WTC11 (cell line): Measurements from ENCODE around the gene KLK13.

Experiments
- ARID4B ChIP-seq: sonication (generic); formaldehyde crosslinking; IDR thresholded peaks from 2 replicates; pipeline ENCODE4 v1.8.0; 2023; ENCODE audit warnings: missing genetic modification reagents, mild to moderate bottlenecking, borderline replicate concordance
- CDX4 ChIP-seq: fragments of 250-450 bp; sonication (Bioruptor Pico); IDR thresholded peaks from 2 replicates; pipeline ENCODE4 v1.9.0; 2021; ENCODE audit warnings: moderate library complexity, mild to moderate bottlenecking, inconsistent platforms, borderline replicate concordance
- CTCF ChIP-seq: fragments of 200-600 bp; IDR thresholded peaks from 2 replicates; pipeline ENCODE4 v1.8.0; 2022; ENCODE audit warnings: antibody characterized with exemption
- E2F1 ChIP-seq: sonication (generic); formaldehyde crosslinking; IDR thresholded peaks from 2 replicates; pipeline ENCODE4 v1.8.0; 2022; ENCODE audit warnings: mild to moderate bottlenecking, missing genetic modification reagents
- ESRRA ChIP-seq: sonication (generic); formaldehyde crosslinking; IDR thresholded peaks from 2 replicates; pipeline ENCODE4 v1.8.1; 2022; ENCODE audit warnings: mild to moderate bottlenecking, missing genetic modification reagents, borderline replicate concordance
- GABPB1 ChIP-seq: sonication (generic); formaldehyde crosslinking; IDR thresholded peaks from 2 replicates; pipeline ENCODE4 v1.8.1; 2023; ENCODE audit warnings: mild to moderate bottlenecking, missing genetic modification reagents
- HMGA2 ChIP-seq: fragments of 250-450 bp; sonication (Bioruptor Pico); IDR thresholded peaks from 2 replicates; pipeline ENCODE4 v1.4.0; 2021; ENCODE audit warnings: mild to moderate bottlenecking, moderate library complexity
- IRF2 ChIP-seq: sonication (generic); formaldehyde crosslinking; IDR thresholded peaks from 2 replicates; pipeline ENCODE4 v1.8.0; 2022; ENCODE audit warnings: low read depth, missing genetic modification reagents, borderline replicate concordance
- MAX ChIP-seq: sonication (generic); formaldehyde crosslinking; IDR thresholded peaks from 2 replicates; pipeline ENCODE4 v1.8.0; 2022; ENCODE audit warnings: mild to moderate bottlenecking, missing genetic modification reagents
- NFATC4 ChIP-seq: fragments of 250-450 bp; sonication (Bioruptor Pico); IDR thresholded peaks from 2 replicates; pipeline ENCODE4 v1.9.0; 2021; ENCODE audit warnings: mild to moderate bottlenecking
- SMAD3 ChIP-seq: sonication (generic); formaldehyde crosslinking; IDR thresholded peaks from 2 replicates; pipeline ENCODE4 v1.8.0; 2022; ENCODE audit warnings: missing genetic modification reagents, mild to moderate bottlenecking, borderline replicate concordance
- TEAD4 ChIP-seq: sonication (generic); formaldehyde crosslinking; IDR thresholded peaks from 2 replicates; pipeline ENCODE4 v1.8.0; 2022; ENCODE audit warnings: mild to moderate bottlenecking, missing genetic modification reagents
- USF1 ChIP-seq: sonication (generic); formaldehyde crosslinking; IDR thresholded peaks from 2 replicates; pipeline ENCODE4 v1.8.0; 2022; ENCODE audit warnings: mild to moderate bottlenecking, missing genetic modification reagents
- ZNF512 ChIP-seq: sonication (generic); formaldehyde crosslinking; IDR thresholded peaks from 2 replicates; pipeline ENCODE4 v1.8.1; 2022; ENCODE audit warnings: missing genetic modification reagents, borderline replicate concordance

- no peak for TF ChIP-seq USF1
- no peak for TF ChIP-seq CTCF
- TF ChIP-seq CDX4 (CRISPR knock-in tag) = no peak
- TF ChIP-seq NFATC4 = no peak
- no peak for TF ChIP-seq ARID4B (CRISPR knock-in tag)
- TF ChIP-seq ESRRA (CRISPR knock-in tag) = no peak
- TF ChIP-seq IRF2 (CRISPR knock-in tag) = no peak
- TF ChIP-seq TEAD4 (CRISPR knock-in tag) = no peak
- TF ChIP-seq HMGA2 (CRISPR knock-in tag) = no peak
- TF ChIP-seq ZNF512 (CRISPR knock-in tag) = no peak
- no peak for TF ChIP-seq GABPB1 (CRISPR knock-in tag)
- TF ChIP-seq MAX (CRISPR knock-in tag) = no peak
- no peak for TF ChIP-seq SMAD3 (CRISPR knock-in tag)
- no peak for TF ChIP-seq E2F1
Observed at GRCh38 chr19:51091126-51091525, 26.2 kb upstream of the KLK13 start.
